Progenitor cell of endocrine pancreas (in vitro differentiated cells): Measurements from ENCODE around the gene FBXL4. TPM values are rescaled to one million over a fixed set of nuclear protein-coding genes. Genes with fewer than 3 reads are reported as not detected.

Source experiments
- DNase-seq: peaks from one replicate; pipeline ENCODE4 v3.0.0; 2021; ENCODE audit warnings: low spot score; ENCODE audit not compliant: unreplicated experiment
- H3K27ac Mint-ChIP-seq: 2 replicates; pipeline ENCODE4 v1.8.0; 2021; ENCODE audit warnings: mild to moderate bottlenecking, moderate library complexity, mixed read lengths
- H3K27me3 Mint-ChIP-seq: 2 replicates; pipeline ENCODE4 v1.8.0; 2021; ENCODE audit warnings: mixed read lengths
- H3K36me3 Mint-ChIP-seq: 2 replicates; pipeline ENCODE4 v1.8.0; 2022; ENCODE audit warnings: mixed read lengths; ENCODE audit not compliant: insufficient read depth
- H3K4me1 Mint-ChIP-seq: 2 replicates; pipeline ENCODE4 v1.8.0; 2021; ENCODE audit warnings: low read depth, mixed read lengths
- H3K4me3 Mint-ChIP-seq: 2 replicates; pipeline ENCODE4 v1.8.0; 2021; ENCODE audit warnings: low read depth, mild to moderate bottlenecking, moderate library complexity, mixed read lengths
- H3K9me3 Mint-ChIP-seq: 2 replicates; pipeline ENCODE4 v1.8.0; 2021; ENCODE audit warnings: low read depth, mixed read lengths
- CTCF ChIP-seq: fragments of 200-600 bp; sonication (generic); IDR thresholded peaks from one replicate; pipeline ENCODE4 v1.5.0; 2021; ENCODE audit warnings: antibody characterized with exemption, mild to moderate bottlenecking; ENCODE audit not compliant: unreplicated experiment
- total RNA-seq: library from RNA; stranded (reverse); gene quantifications from 2 replicates; pipeline ENCODE4 v1.2.1, GENCODE V29; 2021

FBXL4 gene
- total RNA-seq, 1 donor from 2014 or later = 18.3 TPM

GRCh38 chr6:98833057-98833306 lies 114.8 kb downstream of the FBXL4 start:
- Mint-ChIP-seq H3K4me3 (peak overlapping the region; percentile 78), H3K36me3 (no peaks in the 10 kb centered on the region), H3K27ac (no peak overlapping the region), H3K4me1 (peaks cover 41% of the 10 kb centered on the region), H3K27me3 (peaks cover 85% of the 10 kb centered on the region), H3K9me3 (no peaks in the 10 kb centered on the region)
- TF ChIP-seq CTCF = peak; percentile 28
- DNase-seq = no peak

- TF ChIP-seq CTCF = no peak
- Mint-ChIP-seq H3K27ac (no peak overlapping the region), H3K4me1 (peaks cover 37% of the 10 kb centered on the region), H3K27me3 (peaks cover 85% of the 10 kb centered on the region), H3K9me3 (no peaks in the 10 kb centered on the region), H3K36me3 (no peaks in the 10 kb centered on the region), H3K4me3 (peak overlapping the region; percentile 78)
- DNase-seq = no peak
Observed at GRCh38 chr6:98832284-98833056, 115.3 kb downstream of the FBXL4 start.

DNA sequence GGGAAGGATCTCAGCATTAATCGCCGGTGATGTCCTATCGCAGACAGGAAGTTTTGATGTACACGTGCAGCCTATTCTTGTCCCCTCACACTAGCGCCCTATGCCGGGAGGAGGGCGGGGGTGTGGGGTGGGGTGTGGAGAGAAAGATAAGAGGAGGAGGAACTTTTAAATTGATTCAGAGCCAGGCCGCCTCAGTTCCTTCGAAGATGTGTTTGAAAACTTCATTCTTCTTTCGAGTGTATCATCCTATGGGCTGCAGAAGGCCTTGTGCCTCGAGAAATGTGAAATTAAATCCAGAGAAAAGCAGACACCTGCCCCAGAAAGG lies 115.8 kb downstream of the FBXL4 start:
- TF ChIP-seq CTCF = no peak
- peaks cover 37% of the 10 kb centered on the region for H3K4me1 Mint-ChIP-seq
- no peaks in the 10 kb centered on the region for H3K9me3 Mint-ChIP-seq

DNA sequence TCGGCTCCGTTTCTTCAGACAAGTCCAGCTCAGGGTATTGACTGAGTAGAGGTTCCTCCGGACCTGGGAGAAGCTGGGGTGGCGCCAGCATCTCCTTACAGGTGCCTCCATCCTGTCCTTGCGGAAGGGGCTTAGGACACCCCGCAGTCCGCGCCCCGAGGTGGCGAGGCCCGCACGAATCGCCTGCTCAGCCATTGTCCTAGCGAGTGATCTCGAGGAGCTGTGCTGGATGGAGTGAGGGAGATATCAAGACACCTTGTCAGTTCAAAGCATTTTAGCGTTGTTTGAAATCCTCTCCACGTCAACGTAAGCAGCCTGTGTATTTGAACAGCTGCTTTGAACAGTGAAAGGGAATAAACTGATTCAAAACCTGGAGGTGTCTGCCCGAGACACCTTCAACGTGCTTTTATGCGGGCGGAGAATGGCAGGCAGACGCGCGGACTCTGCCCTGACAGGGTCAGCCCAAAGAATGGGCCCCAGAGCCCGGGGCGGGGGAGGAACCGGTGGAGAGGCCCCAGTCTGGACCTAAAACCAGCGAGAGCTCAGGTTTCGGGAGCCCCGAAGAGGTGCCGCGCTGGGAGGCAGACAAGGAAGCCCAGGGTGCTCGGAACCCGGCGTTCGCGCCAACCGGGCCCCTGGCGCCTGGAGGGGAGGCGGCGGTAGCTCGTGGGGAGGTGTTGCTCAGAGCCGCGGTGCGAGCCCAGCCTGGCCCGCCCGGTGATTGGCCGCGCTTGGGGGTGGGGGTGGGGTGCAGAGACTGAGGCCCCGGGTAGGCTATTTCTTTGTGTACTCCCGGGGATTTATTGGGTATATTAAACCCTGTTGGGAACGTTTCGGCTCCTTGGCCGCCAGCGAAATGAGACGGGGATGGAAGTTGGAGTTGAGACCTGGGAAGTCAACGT lies 116.4 kb downstream of the FBXL4 start:
- no peak for DNase-seq
- Mint-ChIP-seq H3K4me1 (peaks cover 33% of the 10 kb centered on the region), H3K36me3 (no peaks in the 10 kb centered on the region), H3K9me3 (no peaks in the 10 kb centered on the region), H3K27ac (no peak overlapping the region), H3K27me3 (peaks cover 89% of the 10 kb centered on the region), H3K4me3 (peak overlapping the region; percentile 52)
- no peak for TF ChIP-seq CTCF

More for the DNA sequence above, 115.8 kb downstream of the FBXL4 start:
- Mint-ChIP-seq H3K27me3 (peaks cover 88% of the 10 kb centered on the region), H3K4me3 (peak overlapping the region; percentile 56), H3K27ac (no peak overlapping the region), H3K36me3 (no peaks in the 10 kb centered on the region)
- DNase-seq = no peak

DNA sequence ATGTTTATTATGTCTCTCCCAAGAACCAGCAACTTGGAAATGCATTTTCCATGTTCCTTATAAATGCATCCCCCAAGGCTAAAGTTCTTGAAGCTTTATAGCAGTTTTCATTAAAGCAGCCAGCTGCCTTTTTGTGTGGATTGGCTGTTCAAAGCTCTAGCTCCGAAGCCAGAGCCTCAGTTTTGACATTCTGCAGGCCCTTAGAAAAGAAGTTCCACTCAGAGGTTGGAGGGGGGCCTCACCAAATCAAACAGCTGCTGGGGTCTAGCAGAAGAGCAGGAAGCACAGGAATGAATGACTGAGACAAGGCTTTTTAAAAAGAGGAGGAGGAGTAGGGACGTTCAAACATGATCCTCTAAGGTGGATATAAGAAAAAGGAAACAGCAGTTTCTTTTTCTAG lies 117.6 kb downstream of the FBXL4 start:
- Mint-ChIP-seq H3K27me3 (peaks cover 93% of the 10 kb centered on the region), H3K36me3 (no peaks in the 10 kb centered on the region), H3K4me3 (no peak overlapping the region), H3K27ac (no peak overlapping the region), H3K4me1 (peaks cover 29% of the 10 kb centered on the region), H3K9me3 (no peaks in the 10 kb centered on the region)
- no peak for TF ChIP-seq CTCF
- DNase-seq = no peak
